Stimulated activated CD4-positive, alpha-beta T cell treated with anti-CD3 and anti-CD28 coated beads, Interleukin-2, amount 100 ng/mL, for 24 hours (primary cell): ENCODE data around the gene LRCH3.

Experiments used
- DNase-seq, 2 donors: peaks; one replicate each; pipeline ENCODE4 v3.0.0-alpha.2; 2020

LRCH3 gene

GRCh38 chr3:197793247-197793646, 2.2 kb downstream of the LRCH3 start:
- no peak for DNase-seq

- DNase-seq: no peak
These were observed 3.1 kb downstream of the LRCH3 start for GRCh38 chr3:197794115-197794514.

GRCh38 chr3:197795200-197795599, 4.1 kb downstream of the LRCH3 start:
- DNase-seq: no peak

DNA sequence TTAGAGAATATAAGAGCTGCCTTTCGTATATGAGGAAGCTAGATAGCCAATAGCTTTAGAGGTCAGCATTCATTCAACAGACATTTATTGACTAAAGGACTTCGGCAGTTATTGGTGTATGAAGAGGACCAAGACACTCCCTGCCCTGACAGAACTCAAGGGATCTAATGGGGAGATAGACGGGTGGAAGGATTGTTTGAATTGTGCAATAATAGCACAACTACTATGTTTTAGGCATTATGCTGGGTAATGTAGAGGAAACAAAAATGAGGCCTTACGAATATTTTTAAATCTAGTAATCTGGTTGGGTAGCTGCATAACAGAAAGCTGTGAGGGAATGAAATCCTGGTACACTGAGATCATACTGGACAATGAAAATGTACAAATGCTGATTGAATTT, 5.0 kb downstream of the LRCH3 start:
- no peak for DNase-seq

- no peak for DNase-seq
These were observed 7.8 kb downstream of the LRCH3 start for GRCh38 chr3:197798863-197799262.

- DNase-seq: no peak
These were observed 9.3 kb downstream of the LRCH3 start for GRCh38 chr3:197800379-197800778.

DNA sequence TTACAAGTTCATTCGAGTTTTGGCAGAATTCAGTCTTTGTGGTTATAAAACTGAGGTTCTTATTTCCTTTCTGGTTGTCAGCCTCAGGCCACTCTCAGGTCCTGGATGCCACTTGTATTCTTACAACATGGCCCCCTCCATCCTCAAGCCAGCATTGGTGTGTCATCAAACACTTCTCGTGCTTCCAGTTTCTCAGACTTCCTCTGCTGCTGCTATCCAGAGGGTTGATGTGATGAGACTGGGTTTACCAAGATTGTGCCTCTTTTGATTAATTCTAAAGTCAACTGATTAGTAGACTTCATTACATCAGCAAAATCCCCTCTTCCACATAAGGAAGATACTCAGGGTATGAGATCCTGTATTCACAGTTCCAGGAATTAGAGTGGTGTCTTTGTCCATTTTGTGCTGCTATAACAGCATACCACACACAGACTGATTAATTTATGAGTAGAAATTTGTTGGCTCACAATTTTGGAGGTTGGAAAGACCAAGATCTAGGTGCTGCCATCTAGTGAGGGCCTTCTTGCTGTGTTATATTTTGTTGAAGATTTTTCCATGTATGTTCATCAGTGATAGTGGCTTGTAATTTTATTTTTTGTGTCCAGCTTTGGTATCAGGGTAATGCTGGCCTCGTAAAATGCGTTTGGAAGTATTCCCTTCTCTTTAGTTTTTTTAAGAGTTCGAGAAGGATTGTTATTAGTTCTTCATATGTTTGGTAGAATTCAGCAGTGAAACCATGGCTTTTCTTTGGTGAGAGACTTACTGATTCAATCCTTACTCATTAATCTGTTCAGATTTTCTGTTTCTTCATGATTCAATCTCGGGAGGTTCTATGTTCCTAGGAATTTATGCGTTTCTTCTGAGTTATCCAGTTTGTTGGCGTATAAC, 11.1 kb downstream of the LRCH3 start:
- peak in 1 of 2 donors; percentile 10 for DNase-seq

DNA sequence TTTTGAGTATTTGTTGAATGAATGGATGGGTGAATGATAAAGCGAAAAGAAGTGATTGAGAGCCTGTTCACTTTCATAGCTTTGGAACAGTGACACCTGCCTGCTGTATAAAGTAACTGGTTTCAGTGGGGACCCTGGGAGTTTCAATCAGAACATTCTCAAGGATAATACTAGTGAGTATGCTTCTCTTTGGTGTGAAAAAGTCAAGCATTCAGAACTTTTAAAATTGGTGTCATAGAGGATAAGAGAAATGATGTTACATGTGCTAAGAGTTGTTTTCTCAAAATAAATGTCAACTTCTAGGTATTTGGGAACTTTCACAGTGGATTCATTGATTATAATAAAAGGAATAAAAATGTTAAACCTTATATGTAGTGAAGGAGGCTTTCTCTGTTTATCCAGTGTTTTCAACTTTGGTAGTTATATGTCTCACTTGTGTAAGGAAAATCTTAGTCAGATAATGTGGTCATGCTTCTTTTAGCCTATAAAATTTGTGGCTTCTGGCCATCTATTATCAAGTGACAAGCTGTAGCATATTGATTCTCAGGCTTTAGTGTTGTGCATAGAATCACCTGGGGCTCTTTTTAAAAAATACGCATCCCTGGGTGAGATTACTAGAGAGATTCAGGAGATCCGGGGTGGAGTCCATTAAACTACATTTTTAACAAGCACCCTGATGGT, 11.9 kb downstream of the LRCH3 start:
- no peak for DNase-seq

- no peak for DNase-seq
These were observed 13.5 kb downstream of the LRCH3 start for GRCh38 chr3:197804511-197804910.

GRCh38 chr3:197807969-197808587, 17.0 kb downstream of the LRCH3 start:
- DNase-seq: no peak

DNA sequence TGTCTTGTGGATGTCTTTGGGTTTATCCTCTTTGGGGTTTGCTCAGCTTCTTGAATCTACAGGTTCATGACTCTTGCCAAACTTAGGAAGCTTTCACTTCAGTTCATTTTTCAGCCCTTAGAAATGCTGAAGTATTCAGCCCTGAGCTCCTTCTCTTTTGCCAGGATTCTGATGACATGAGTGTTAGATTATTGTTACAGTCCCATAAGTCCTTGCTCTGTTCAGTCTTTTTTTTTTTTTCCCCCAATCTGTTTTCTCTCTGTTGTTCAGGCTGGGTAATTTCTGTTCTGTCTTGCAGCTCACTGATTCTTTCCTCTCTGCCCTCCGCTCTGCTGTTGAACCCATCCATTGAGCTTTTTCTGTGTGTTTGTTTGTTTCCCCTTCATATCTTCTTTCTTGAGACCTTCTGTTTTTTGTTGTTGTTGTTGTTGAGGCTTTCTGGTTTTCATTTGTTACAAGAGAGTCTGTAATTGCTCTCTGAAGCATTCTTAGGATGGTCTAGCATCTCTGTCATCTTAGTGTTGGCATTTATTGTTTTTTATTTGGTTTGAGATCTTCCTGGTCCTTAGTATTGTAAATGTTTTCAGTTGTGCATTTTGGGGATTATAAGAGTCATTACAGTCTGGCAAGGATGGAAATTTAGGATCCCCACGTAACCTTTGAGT, 18.4 kb downstream of the LRCH3 start:
- no peak for DNase-seq

GRCh38 chr3:197810901-197811300, 19.8 kb downstream of the LRCH3 start:
- no peak for DNase-seq

DNA sequence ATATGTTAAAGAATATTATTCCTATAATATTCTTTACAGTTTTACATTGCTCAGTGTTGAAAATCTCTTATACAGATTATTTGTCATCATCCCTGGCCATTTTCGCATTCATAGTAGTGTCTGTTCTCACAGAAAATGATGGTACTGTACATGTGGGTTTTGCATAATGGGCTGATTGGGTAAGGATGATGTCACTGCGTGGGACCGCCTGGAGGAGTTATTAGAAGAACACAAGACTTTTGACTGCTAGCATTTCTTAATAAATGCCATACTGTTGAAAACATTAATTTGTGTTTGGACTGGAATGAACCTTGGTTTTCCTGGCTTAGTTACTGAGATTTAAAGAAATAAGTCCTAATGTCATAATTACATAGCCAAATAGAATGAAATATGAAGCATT, 20.3 kb downstream of the LRCH3 start:
- no peak for DNase-seq

DNA sequence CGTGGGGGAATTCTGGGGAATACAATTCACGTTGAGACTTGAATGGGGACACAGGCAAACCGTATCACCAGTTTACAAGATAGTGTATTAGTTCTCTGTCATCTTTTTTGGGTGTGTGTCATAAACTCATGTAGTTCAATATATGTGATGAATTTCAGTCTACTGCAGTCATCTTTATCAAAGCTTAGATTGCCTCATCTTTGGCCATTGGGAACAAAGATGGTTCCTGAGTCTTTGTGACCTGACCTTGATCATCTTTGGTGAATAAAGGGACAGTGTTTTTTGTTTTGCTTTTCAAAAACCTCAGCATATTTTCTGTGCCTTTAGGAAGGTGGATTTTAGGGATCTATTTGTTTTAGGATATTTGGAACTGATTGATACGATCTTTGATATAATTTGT, 23.3 kb downstream of the LRCH3 start:
- no peak for DNase-seq

- no peak for DNase-seq
These were observed 29.7 kb downstream of the LRCH3 start for GRCh38 chr3:197820550-197821335.

- no peak for DNase-seq
These were observed 38.5 kb downstream of the LRCH3 start for GRCh38 chr3:197829397-197830045.

- DNase-seq: no peak
These were observed 39.4 kb downstream of the LRCH3 start for GRCh38 chr3:197830308-197830966.

- DNase-seq: no peak
These were observed 39.9 kb downstream of the LRCH3 start for GRCh38 chr3:197830967-197831313.

- DNase-seq: no peak
These were observed 43.1 kb downstream of the LRCH3 start for GRCh38 chr3:197833930-197834715.

DNA sequence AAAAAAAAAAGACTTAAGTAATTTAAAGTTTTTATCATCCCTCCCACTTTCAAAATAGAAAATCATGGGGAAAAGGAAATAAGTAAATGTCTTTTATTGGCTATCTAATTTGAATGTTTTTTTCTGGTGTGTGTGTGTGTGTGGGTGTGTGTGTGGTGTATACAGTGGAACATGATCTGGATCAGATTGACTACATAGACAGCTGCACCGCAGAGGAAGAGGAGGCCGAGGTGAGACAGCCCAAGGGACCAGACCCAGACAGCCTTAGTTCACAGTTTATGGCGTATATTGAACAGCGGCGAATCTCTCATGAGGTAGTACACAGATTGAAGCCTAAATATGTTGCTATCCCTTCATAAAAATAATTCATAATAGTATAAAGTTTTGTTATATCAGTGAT, 44.5 kb downstream of the LRCH3 start:
- DNase-seq: no peak

GRCh38 chr3:197836244-197836643, 45.2 kb downstream of the LRCH3 start:
- no peak for DNase-seq
